ENCODE results near the gene DPF3.

DPF3 gene

GRCh38 chr14:72590577-72590976, 303.3 kb downstream of the DPF3 start:
- TF ChIP-seq, protein P1, sequence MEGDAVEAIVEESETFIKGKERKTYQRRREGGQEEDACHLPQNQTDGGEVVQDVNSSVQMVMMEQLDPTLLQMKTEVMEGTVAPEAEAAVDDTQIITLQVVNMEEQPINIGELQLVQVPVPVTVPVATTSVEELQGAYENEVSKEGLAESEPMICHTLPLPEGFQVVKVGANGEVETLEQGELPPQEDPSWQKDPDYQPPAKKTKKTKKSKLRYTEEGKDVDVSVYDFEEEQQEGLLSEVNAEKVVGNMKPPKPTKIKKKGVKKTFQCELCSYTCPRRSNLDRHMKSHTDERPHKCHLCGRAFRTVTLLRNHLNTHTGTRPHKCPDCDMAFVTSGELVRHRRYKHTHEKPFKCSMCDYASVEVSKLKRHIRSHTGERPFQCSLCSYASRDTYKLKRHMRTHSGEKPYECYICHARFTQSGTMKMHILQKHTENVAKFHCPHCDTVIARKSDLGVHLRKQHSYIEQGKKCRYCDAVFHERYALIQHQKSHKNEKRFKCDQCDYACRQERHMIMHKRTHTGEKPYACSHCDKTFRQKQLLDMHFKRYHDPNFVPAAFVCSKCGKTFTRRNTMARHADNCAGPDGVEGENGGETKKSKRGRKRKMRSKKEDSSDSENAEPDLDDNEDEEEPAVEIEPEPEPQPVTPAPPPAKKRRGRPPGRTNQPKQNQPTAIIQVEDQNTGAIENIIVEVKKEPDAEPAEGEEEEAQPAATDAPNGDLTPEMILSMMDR (IDR thresholded peaks at IDR 0.05; ENCODE audit: low read depth, low read length, missing control alignments), result no peak
- in situ Hi-C loops (cut with HindIII; ENCODE audit: low sequenced_read_pairs), result no loop called here
- DNase-seq (ENCODE audit: low read depth), result no peak
- no peak overlapping the region for H3K4me3 ChIP-seq (ENCODE audit: low read depth, low read length)

- in situ Hi-C loops (cut with HindIII; ENCODE audit: low sequenced_read_pairs), result no loop called here
Observed at GRCh38 chr14:72589652-72590051, 304.2 kb downstream of the DPF3 start.

GRCh38 chr14:72588521-72588920, 305.4 kb downstream of the DPF3 start:
- no peak for DNase-seq (ENCODE audit: low read depth)
- no peak overlapping the region for H3K4me3 ChIP-seq (ENCODE audit: low read depth, low read length)
- in situ Hi-C loops (cut with HindIII; ENCODE audit: low sequenced_read_pairs), result no loop called here
- TF ChIP-seq, protein P1 (IDR thresholded peaks at IDR 0.05; ENCODE audit: low read depth, low read length, missing control alignments), result no peak

More at GRCh38 chr14:72589652-72590051, 304.2 kb downstream of the DPF3 start:
- TF ChIP-seq, protein P1 (IDR thresholded peaks at IDR 0.05; ENCODE audit: low read depth, low read length, missing control alignments), result no peak
- H3K4me3 ChIP-seq (ENCODE audit: low read depth, low read length), result no peak overlapping the region
- DNase-seq (ENCODE audit: low read depth), result no peak

- TF ChIP-seq, protein P1 (IDR thresholded peaks at IDR 0.05; ENCODE audit: low read depth, low read length, missing control alignments), result no peak
- no peak overlapping the region for H3K4me3 ChIP-seq (ENCODE audit: low read depth, low read length)
- DNase-seq (ENCODE audit: low read depth), result no peak
- in situ Hi-C loops (cut with HindIII; ENCODE audit: low sequenced_read_pairs), result no loop called here
Observed at GRCh38 chr14:72583316-72584272, 310.3 kb downstream of the DPF3 start.

- TF ChIP-seq, protein P1 (IDR thresholded peaks at IDR 0.05; ENCODE audit: low read depth, low read length, missing control alignments), result no peak
- DNase-seq (ENCODE audit: low read depth), result no peak
- in situ Hi-C loops (cut with HindIII; ENCODE audit: low sequenced_read_pairs), result no loop called here
- H3K4me3 ChIP-seq (ENCODE audit: low read depth, low read length), result no peak overlapping the region
Observed at GRCh38 chr14:72582582-72582981, 311.3 kb downstream of the DPF3 start.

DNA sequence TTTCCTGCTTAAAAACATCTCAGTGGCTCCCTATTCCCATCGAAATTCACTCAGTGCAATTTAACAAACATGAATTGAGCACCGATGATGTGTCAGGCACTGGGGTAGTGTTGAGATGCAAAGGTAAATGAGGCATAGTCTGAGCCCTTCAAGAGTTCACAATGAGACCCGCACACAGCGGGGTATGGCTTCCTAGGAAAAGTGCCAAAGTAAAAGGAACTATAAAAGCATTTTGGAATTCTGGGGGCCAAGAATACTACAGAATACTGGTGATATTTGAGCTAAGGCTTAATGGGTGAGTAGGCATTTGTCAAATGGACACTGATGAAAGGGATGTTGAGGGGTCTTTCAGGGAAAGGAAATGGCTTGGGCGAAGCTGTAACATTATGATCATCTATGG, 315.4 kb downstream of the DPF3 start:
- DNase-seq (ENCODE audit: low read depth), result peak; percentile 38
- TF ChIP-seq, protein P1 (IDR thresholded peaks at IDR 0.05; ENCODE audit: low read depth, low read length, missing control alignments), result no peak
- no peak overlapping the region for H3K4me3 ChIP-seq (ENCODE audit: low read depth, low read length)
- in situ Hi-C loops (cut with HindIII; ENCODE audit: low sequenced_read_pairs), result no loop called here
